NCI-H1105 treated with DMSO at 0.1 percent for 48 hours (cell line): ENCODE measurements around the gene TROAP.
A peak's percentile ranks its signal among the peaks of the same experiment; 100 is the strongest.
"Not testable (repeated sequence)": the region's sequence is repeated elsewhere in the genome, so short reads cannot be mapped to it uniquely, and the experiment has no call there.

Experiments used
- DNase-seq: peaks from one replicate; lab custom pipeline; 2025; lab: John Stamatoyannopoulos, UW

Gene TROAP

GRCh38 chr12:49322708-49323523, at the start of gene TROAP:
TROAP (plus strand) TSS chr12:49323255; CDS start chr12:49323609, 354 bp downstream.
- peak; percentile 94 for DNase-seq

DNA sequence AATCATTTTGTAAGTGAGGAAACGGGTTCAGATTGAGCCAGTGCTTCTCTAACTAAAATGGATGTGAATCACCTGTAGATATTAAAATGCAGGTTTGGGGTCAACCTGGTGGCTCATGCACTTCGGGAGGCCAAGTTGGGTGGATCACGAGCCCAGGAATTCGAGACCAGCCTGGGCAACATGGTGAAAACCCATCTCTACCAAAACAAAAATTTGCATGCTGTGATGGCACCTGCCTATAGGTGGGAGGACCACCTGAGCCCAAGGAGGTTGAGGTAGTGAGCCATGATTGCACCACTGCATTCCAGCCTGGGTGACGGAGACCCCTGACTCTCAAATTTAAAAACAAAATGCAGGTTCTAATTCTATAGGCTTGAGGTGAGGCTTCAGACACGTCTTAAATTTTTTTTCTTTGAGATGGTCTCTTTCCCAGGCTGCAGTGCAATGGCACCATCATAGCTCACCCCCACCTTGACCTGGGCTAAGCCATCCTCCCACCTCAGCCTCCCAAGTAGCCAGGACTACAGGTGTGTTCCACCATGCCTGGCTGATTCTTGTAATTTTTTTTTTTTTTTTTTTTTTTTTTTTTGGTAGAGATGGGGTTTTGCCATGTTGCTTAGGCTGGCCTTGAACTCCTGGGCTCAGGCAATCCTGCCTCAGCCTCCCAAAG, 49.2 kb upstream of the TROAP start:
- DNase-seq, result no peak

DNA sequence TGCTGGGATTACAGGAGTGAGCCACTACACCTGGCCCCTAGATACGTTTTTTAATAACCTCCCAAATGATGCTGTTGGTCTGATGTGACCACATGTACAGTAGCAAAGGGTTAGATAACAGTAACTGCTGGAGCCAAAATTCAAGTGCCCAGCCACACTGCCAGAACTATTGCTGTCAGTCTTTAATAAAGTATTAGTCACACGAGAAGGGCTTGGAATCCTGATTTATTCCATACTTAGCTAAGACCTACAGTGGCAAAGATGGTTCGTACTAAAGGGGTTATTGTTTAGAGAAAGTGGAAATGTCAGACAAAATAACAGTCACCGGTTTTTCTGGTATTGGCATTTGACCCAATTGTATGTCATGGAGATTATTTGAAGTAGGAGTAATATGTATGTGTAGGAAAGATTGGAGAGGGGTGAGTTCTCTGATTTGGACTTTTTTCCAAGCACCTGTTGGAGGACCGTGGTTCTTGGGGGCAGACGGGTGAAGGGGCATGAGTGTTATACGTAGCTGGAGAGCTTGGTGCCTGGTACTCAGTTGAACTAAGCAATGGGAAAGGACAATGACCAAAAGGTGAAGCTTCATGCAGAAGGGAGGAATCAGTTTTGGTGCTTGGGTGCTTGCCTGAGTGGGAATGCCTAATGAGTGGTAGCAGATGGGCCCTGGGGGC, 48.5 kb upstream of the TROAP start:
- DNase-seq, result no peak

GRCh38 chr12:49276304-49277290, 46.5 kb upstream of the TROAP start:
- no peak for DNase-seq

DNA sequence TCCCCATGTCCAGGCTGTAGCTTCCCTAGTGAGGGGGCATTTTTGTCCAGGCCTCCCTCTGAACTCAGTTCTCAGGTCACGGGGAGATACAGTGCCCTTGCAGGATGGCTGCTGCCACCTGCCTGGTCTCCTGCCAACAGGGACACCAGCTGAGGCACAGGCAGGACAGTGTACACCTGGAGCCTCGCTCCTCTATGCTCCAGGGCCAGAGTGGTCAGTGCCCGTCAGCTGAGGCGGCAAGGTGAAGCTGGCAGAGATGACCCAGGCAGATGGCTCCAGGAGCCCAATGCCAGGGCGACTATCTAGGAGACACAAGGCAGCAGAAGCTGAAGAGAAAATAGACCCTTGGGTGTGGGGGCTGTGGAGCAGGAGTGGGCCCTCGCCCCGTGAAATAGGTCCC, 45.6 kb upstream of the TROAP start:
- DNase-seq, result no peak

DNA sequence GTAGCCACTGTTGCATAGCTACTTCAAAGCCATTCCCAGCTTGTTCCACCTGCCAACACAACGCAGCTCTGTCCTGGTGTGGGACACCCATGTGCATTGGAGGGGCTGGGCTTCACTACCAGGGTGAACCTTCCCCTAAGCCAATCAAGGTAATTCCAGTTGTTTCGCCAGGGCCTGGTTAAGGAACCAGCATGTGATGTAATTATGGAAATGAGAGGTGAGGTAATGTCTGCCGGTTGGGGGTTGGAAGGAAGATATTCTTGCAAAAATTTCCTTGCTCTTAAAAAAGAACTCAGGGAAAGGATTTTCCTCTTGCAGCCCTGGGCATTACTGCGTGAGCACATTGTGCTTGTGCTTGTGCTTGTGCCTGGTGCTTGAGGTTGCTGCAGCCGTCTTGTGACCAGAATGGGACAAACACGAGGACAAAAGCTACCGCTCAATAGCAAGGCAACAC, 43.3 kb upstream of the TROAP start:
- DNase-seq, result no peak

DNA sequence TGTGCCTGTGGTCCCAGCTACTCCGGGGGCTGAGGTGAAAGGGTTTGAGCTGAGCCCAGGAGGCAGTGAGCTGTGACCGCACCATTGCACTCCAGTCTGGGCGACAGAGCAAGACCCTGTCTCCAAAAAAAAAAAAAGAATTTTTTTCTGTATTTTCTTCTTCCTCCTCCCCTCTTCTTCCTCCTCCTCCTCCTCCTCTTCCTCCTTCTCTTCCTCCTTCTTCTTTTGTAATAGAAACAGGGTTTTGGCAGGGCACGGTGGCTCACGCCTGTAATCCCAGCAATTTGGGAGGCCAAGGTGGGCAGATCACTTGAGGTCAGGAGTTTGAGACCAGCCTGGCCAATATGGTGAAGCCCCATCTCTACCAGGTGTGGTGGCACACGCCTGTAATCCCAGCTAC, 42.5 kb upstream of the TROAP start:
- DNase-seq, result not testable (repeated sequence)

- no peak for DNase-seq
Observed at GRCh38 chr12:49282302-49282701, 40.8 kb upstream of the TROAP start.

DNA sequence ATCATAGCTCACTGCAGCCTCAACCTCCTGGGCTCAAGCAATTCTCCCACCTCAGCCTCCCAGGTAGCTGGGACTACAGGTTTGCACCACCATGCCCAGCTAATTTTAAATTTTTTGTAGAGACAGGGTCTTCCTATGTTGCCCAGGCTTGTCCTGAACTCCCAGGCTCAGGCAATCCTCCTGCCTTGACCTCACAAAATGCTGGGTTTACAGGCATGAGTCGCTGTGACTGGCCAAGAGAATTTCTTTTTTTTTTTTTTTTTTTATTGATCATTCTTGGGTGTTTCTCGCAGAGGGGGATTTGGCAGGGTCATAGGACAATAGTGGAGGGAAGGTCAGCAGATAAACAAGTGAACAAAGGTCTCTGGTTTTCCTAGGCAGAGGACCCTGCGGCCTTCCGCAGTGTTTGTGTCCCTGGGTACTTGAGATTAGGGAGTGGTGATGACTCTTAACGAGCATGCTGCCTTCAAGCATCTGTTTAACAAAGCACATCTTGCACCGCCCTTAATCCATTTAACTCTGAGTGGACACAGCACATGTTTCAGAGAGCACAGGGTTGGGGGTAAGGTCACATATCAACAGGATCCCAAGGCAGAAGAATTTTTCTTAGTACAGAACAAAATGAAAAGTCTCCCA, 40.2 kb upstream of the TROAP start:
- not testable (repeated sequence) for DNase-seq

GRCh38 chr12:49283541-49284429, 39.3 kb upstream of the TROAP start:
- DNase-seq, result no peak

DNA sequence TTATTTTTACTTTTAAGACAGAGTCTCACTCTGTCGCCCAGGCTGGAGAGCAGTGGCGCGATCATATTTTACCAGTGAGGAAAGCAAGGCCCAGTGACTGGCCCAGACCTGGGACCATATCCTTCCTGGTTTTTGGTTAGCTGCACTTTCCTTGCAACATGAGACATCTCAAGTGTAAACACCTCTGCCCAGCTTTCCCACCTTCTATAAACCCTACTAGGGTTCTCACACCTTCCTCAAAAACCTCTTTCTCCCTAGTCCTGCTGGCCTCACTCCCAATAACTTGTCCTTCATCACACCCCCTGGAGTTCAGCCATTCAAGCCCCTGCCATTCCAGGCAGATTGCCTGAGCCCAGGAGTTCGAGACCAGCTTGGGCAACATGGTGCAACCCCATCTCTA, 38.4 kb upstream of the TROAP start:
- DNase-seq, result no peak

- DNase-seq, result no peak
Observed at GRCh38 chr12:49287876-49288275, 35.2 kb upstream of the TROAP start.

DNA sequence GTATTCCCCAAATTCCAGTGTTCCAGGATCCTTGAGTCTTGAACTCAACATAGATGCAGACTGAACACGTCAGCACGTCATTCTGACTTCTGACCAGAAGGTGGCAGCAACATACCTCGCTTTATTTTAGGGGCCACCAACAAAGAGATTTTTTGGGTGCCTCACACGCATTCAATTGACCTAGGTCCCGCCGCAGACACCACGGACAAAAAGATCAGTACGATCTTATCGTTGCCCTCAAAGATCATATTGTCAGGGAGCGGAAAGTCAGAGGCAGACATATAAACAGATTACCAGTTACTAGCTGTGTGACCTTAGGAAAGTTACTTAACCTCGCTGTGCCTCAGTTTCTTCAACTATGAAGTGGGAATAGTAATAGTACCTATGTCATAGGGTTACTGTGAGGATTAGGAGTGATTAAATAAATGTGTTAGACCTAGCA, 34.6 kb upstream of the TROAP start:
- peak; percentile 26 for DNase-seq

DNA sequence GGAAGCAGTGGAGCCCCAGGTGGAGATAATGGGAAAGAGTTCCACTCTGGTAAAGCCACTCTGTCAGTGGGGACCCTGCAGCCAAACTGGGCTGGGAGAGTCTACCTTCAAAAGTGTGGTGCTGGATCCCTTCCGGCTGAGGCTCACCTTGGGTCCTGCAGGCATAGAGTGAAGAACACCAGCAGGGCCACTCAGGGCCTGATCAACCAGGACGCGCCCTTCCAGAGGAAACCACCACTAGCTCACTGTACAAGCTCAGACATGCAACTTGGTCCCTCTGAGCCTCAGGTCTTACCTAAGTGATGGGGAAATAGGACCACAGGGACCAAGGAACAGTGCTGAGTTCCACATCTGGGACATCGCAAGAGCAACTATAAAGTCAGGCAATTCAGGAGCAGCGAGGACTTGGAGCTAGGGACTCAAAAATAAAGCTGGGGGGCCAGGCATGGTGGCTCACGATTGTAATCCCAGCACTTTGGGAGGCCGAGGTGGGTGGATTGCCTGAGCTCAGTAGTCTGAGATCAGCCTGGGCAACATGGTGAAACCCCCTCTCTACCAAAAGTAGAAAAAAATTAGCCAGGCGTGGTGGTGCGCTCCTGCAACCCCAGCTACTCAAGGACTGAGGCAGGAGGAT, 34.0 kb upstream of the TROAP start:
- no peak for DNase-seq

DNA sequence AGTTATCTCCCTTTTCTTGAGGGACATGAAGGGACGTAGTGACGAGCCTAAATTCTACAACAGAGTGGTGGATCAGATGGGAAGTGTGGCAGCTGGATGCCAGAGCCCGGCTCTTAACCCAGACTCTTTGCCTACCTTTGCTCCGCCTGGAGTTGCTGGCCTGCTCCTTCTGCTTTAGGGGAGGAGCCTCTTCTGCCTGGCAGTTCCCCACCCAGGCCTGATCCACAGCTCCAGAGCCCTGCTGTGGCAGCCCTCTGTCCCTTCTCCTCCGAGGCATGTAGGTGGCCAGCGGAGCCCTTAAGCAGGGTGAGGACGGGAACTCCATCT, 30.4 kb upstream of the TROAP start:
- DNase-seq, result no peak

DNA sequence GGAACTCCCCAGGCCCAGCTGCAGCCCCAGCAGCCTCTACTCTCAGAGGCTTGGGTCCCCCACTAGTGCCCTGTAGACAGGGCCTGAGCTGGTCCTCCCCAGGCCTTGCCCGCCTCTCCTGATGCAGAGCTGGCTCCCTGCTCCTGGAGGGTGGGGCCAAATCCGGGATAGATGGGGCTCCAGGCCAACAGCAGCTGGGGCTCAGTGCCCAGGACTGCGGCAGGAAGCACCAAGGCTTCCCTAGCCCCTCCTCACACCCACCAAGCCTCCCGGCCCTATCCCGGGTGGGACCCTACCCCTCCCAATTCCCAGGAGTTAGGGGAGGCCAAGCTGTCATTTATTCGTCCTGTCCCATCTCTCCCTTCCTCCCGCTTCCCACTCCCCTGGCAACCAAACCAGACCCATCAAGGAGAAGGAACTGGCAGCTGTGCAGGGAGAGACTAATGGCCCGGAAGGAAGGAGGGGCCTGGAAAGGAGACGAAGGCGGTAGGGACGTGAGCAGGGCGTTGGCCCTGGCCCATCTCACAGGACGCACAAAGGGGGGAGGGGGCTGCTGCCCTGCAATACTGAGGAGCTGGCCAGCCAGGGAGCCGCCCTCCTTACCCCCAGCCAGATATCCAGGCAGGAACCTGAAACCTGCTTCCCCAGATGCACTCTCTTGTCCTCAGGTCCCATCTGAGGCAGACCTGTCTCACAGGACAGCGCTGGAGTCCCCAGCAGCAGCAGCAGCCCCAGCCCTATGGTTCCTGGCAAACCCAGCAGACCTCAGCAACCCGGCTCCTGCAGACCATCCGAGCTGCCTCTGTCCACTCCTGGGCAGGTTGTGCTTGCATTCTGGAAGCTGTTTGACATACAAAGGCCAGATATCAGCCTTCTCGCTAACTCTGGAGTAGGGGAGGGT, 29.7 kb upstream of the TROAP start:
- DNase-seq, result peak; percentile 19

DNA sequence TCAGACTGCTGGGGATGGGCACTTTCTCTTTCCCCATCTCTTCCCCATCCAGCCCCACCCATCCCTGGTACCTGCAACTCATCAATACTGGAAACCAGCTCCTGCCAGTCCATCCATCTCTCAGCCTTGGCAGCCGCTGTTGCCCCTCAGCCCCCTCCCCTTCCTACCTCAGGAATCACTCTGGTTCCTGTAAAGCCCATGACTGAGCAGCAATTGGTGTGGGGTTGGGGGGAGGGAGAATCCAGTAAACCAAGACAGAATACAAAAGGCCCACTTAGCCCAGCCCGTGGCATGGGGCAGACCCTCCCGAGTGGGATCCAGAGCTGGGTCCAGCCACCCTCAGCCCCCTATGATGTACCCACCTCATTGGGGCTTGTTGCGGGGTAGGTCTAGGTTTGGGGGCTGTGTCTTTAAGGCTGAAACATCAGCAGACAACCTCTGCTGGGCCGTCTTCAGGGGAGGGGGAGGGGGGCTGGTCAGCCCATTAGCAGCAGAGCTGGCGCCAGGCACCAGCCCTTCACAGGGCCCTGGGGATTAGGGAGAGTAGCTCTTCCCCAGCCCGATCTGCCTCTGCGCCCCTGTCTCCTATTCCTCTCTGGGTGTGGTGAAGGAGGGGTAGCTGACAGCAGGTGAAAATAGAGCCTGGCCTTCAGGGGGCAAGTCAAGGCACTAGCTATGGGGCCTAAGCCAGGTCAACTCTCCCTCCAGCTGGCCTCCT, 28.8 kb upstream of the TROAP start:
- DNase-seq, result no peak

DNA sequence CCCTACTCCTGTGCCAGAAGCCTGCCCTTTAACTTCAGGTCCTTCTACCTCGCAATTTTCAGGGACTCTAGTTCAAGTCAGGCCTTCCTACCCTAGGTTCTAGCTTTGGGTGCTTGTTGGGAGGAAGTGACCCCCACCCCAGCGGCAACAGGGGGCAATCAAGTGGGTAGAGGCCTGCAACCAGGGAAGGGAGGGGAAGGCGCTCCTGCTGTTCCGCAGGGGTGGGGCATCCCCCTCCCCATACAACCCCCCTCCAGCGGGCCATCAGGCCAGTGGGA, 28.3 kb upstream of the TROAP start:
- no peak for DNase-seq
